Fibroblast of lung (primary cell): ENCODE measurements around the gene LAMB1.

Experiments used
- CTCF ChIP-seq, 2 donors: IDR thresholded peaks in 1 of 2; conservative IDR thresholded peaks in 1 of 2; 1 replicate in 1 of 2; 2 replicates in 1 of 2; pipeline ENCODE4 v1.5.1; 2011 to 2012; ENCODE audit warnings: low read length in 2 of 2, control low read depth in 1 of 2, inconsistent platforms in 1 of 2, low read depth in 1 of 2, mild to moderate bottlenecking in 1 of 2
- EZH2 ChIP-seq: IDR thresholded peaks from 2 replicates; pipeline ENCODE4 v1.5.1; 2012; ENCODE audit warnings: low read length, control low read depth, mild to moderate bottlenecking; ENCODE audit errors: missing control alignments

- TF ChIP-seq CTCF (conservative IDR thresholded peaks at IDR 0.05 in 1 of 2, IDR thresholded peaks at IDR 0.05 in 1 of 2; ENCODE audit: low read depth in 1 of 2, low read length in 2 of 2) = no peak
- TF ChIP-seq EZH2 = no peak
Observed at GRCh38 chr7:108017776-108018151, 14.8 kb upstream of the LAMB1 start.
